Smooth muscle cell (in vitro differentiated cells): ENCODE measurements around the gene KCNH4. TPM values are rescaled to one million over a fixed set of nuclear protein-coding genes. Genes with fewer than 3 reads are reported as not detected.
A peak's percentile ranks its signal among the peaks of the same experiment; 100 is the strongest.

Experiments used
- DNase-seq: peaks from one replicate; lab custom pipeline; 2025; ENCODE audit not compliant: unreplicated experiment; lab: John Stamatoyannopoulos, UW
- H2AFZ ChIP-seq: fragments of 200-600 bp; sonication (generic); 2 replicates; pipeline ENCODE4 v1.6.0; 2016; ENCODE audit warnings: antibody characterized with exemption, low read depth, mild to moderate bottlenecking
- H3F3A ChIP-seq: fragments of 200-600 bp; sonication (generic); 2 replicates; pipeline ENCODE4 v1.6.0; 2017; ENCODE audit warnings: antibody characterized with exemption, low read depth
- H3K27ac ChIP-seq: fragments of 200-600 bp; sonication (generic); 2 replicates; pipeline ENCODE4 v1.5.1; 2016; ENCODE audit warnings: low read depth, mild to moderate bottlenecking
- H3K27me3 ChIP-seq: fragments of 200-600 bp; sonication (generic); 2 replicates; pipeline ENCODE4 v1.6.1; 2016; ENCODE audit warnings: low read depth, mild to moderate bottlenecking
- H3K36me3 ChIP-seq: fragments of 200-600 bp; sonication (generic); 2 replicates; pipeline ENCODE4 v1.5.1; 2016; ENCODE audit warnings: low read depth
- H3K4me1 ChIP-seq: fragments of 200-600 bp; sonication (generic); 2 replicates; pipeline ENCODE4 v1.5.1; 2016; ENCODE audit warnings: low read depth
- H3K4me2 ChIP-seq: fragments of 200-600 bp; sonication (generic); 2 replicates; pipeline ENCODE4 v1.6.0; 2016; ENCODE audit warnings: mild to moderate bottlenecking
- H3K4me3 ChIP-seq: fragments of 200-600 bp; sonication (generic); 2 replicates; pipeline ENCODE4 v1.5.1; 2016; ENCODE audit warnings: mild to moderate bottlenecking
- H3K79me2 ChIP-seq: fragments of 200-600 bp; sonication (generic); 2 replicates; pipeline ENCODE4 v1.6.0; 2016; ENCODE audit warnings: low read depth, mild to moderate bottlenecking
- H3K9ac ChIP-seq: fragments of 200-600 bp; sonication (generic); 2 replicates; pipeline ENCODE4 v1.6.0; 2016; ENCODE audit warnings: low read depth
- H3K9me3 ChIP-seq: fragments of 200-600 bp; sonication (generic); replicated peaks from 2 replicates; pipeline ENCODE4 v1.5.1; 2016; ENCODE audit warnings: low read depth
- H4K20me1 ChIP-seq: fragments of 200-600 bp; sonication (generic); 2 replicates; pipeline ENCODE4 v1.6.0; 2016; ENCODE audit warnings: low read depth
- WGBS: methylation state at CpG from one replicate; pipeline ENCODE4 v1.1.7; 2016; ENCODE audit warnings: low lambda C conversion rate; 5-methylcytosine and 5-hydroxymethylcytosine counted together
- polyA plus RNA-seq: library from polyadenylated mRNA; unstranded; fragments of >200 nt; fragmentation: Nextera tagmentation; extraction: Ambion mirVana; gene quantifications from 2 replicates; pipeline ENCODE4 v1.2.1, GENCODE V29; 2016
- total RNA-seq: library from RNA; depleted of rRNA; stranded (reverse); fragments of >200 nt; gene quantifications from 2 replicates; pipeline ENCODE4 v1.2.3, GENCODE V29; 2014
- TF ChIP-seq, protein P1 (sequence below): fragments of 200-600 bp; sonication (generic); IDR thresholded peaks from 2 replicates; pipeline ENCODE4 v1.5.1; 2017; ENCODE audit warnings: borderline replicate concordance, mild to moderate bottlenecking, antibody characterized with exemption; ENCODE audit not compliant: insufficient read depth, poor library complexity, severe bottlenecking

Gene KCNH4
- total and polyA plus RNA-seq, 2 experiments from 2014 or later: not detected

GRCh38 chr17:42166196-42166763 lies 14.7 kb downstream of the KCNH4 start:
- Histone ChIP-seq H3K4me3 (no peak overlapping the region), H3K36me3 (no peaks in the 10 kb centered on the region), H2AFZ (no peak overlapping the region), H3K9me3 (no peaks in the 10 kb centered on the region), H3K79me2 (no peaks in the 10 kb centered on the region), H3K9ac (no peak overlapping the region), H3F3A (no peaks in the 10 kb centered on the region), H3K4me2 (no peak overlapping the region), H3K4me1 (no peaks in the 10 kb centered on the region), H3K27me3 (no peaks in the 10 kb centered on the region), H4K20me1 (no peaks in the 10 kb centered on the region), H3K27ac (no peak overlapping the region)
- TF ChIP-seq, protein P1, sequence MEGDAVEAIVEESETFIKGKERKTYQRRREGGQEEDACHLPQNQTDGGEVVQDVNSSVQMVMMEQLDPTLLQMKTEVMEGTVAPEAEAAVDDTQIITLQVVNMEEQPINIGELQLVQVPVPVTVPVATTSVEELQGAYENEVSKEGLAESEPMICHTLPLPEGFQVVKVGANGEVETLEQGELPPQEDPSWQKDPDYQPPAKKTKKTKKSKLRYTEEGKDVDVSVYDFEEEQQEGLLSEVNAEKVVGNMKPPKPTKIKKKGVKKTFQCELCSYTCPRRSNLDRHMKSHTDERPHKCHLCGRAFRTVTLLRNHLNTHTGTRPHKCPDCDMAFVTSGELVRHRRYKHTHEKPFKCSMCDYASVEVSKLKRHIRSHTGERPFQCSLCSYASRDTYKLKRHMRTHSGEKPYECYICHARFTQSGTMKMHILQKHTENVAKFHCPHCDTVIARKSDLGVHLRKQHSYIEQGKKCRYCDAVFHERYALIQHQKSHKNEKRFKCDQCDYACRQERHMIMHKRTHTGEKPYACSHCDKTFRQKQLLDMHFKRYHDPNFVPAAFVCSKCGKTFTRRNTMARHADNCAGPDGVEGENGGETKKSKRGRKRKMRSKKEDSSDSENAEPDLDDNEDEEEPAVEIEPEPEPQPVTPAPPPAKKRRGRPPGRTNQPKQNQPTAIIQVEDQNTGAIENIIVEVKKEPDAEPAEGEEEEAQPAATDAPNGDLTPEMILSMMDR: no peak
- 95% methylated on average over 19 of the region's 19 CpGs for WGBS
- DNase-seq: no peak

- WGBS: 98% methylated on average over 6 of the region's 6 CpGs
- Histone ChIP-seq H3K36me3 (no peaks in the 10 kb centered on the region), H3K27me3 (no peaks in the 10 kb centered on the region), H3K79me2 (no peaks in the 10 kb centered on the region), H3F3A (no peaks in the 10 kb centered on the region), H3K9me3 (no peaks in the 10 kb centered on the region), H3K4me3 (no peak overlapping the region), H4K20me1 (no peaks in the 10 kb centered on the region), H3K4me1 (no peaks in the 10 kb centered on the region), H3K27ac (no peak overlapping the region), H2AFZ (no peak overlapping the region), H3K9ac (no peak overlapping the region), H3K4me2 (no peak overlapping the region)
- no peak for DNase-seq
- TF ChIP-seq, protein P1: no peak
These were observed 15.2 kb downstream of the KCNH4 start for GRCh38 chr17:42165751-42166150.

GRCh38 chr17:42163696-42164407 lies 17.1 kb downstream of the KCNH4 start:
- no peaks in the 10 kb centered on the region for H3K9me3 ChIP-seq
- no peaks in the 10 kb centered on the region for H3K36me3 ChIP-seq
- H3K27ac ChIP-seq: no peak overlapping the region
- no peaks in the 10 kb centered on the region for H4K20me1 ChIP-seq
- no peak overlapping the region for H3K9ac ChIP-seq
- no peak overlapping the region for H2AFZ ChIP-seq
- TF ChIP-seq, protein P1: no peak
- no peak for DNase-seq
- no peak overlapping the region for H3K4me3 ChIP-seq
- H3K4me2 ChIP-seq: no peak overlapping the region
- no peaks in the 10 kb centered on the region for H3K79me2 ChIP-seq
- no peaks in the 10 kb centered on the region for H3K27me3 ChIP-seq
- WGBS: 92% methylated on average over 20 of the region's 22 CpGs
- no peaks in the 10 kb centered on the region for H3F3A ChIP-seq
- no peaks in the 10 kb centered on the region for H3K4me1 ChIP-seq

DNA sequence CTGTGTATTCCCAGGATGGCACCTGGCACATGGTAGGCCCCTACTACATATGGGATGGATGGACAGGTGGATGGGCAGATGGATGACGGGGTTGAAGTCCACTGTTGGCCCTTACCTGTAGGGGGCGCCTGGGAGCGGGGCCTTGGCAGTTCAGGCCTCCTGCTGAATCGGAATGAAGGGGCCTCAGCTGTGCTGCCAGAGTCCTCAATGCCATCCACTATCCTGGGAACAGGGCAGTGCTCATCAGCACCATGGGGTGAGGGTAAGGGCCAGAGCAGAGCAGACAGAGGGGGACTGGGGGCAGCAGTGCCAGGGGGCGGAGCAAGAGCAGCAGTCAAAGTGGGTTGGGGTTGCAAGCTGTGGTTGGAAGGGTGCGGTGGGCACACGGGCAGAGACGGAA lies 17.8 kb downstream of the KCNH4 start:
- no peak for DNase-seq
- Histone ChIP-seq H3K27me3 (no peaks in the 10 kb centered on the region), H3K27ac (no peak overlapping the region), H3K79me2 (no peaks in the 10 kb centered on the region), H3K9me3 (no peaks in the 10 kb centered on the region), H3K4me2 (no peak overlapping the region), H3K4me3 (no peak overlapping the region), H3K36me3 (no peaks in the 10 kb centered on the region), H3K9ac (no peak overlapping the region), H3F3A (no peaks in the 10 kb centered on the region), H2AFZ (no peak overlapping the region), H4K20me1 (no peaks in the 10 kb centered on the region), H3K4me1 (no peaks in the 10 kb centered on the region)
- WGBS: 70% methylated on average over 8 of the region's 8 CpGs
- TF ChIP-seq, protein P1: peak; percentile 36
